WTC11 (cell line): ENCODE data around the gene ZNF382. TPM values are rescaled to one million over a fixed set of nuclear protein-coding genes. Genes with fewer than 3 reads are reported as not detected.

ENCODE experiments used
- ATAC-seq: fragments of 200-7000 bp; cut with Tn5 transposase; 2 replicates; pipeline ENCODE4 v1.10.0; 2021; ENCODE audit warnings: mild to moderate bottlenecking, moderate library complexity
- CTCF ChIA-PET: fragments of 300-600 bp; sonication (Branson Sonifier 250); formaldehyde crosslinking; loops from one replicate; lab custom pipeline; 2021; ENCODE audit warnings: antibody characterized with exemption; lab: Charles Lee
- POLR2A ChIA-PET: fragments of 350-600 bp; sonication (Branson Sonifier 250); formaldehyde crosslinking; loops from one replicate; lab custom pipeline; 2021; ENCODE audit warnings: antibody characterized with exemption; lab: Charles Lee
- DNase-seq: peaks from one replicate; pipeline ENCODE4 v3.0.0; 2021; ENCODE audit warnings: low spot score
- H3K27ac Mint-ChIP-seq: 2 replicates; pipeline ENCODE4 v1.8.0; 2021; ENCODE audit warnings: mixed read lengths
- H3K27me3 Mint-ChIP-seq: 2 replicates; pipeline ENCODE4 v1.8.0; 2021; ENCODE audit warnings: low read depth, mild to moderate bottlenecking, moderate library complexity, mixed read lengths
- H3K36me3 Mint-ChIP-seq: 2 replicates; pipeline ENCODE4 v1.8.0; 2021; ENCODE audit warnings: mixed read lengths
- H3K4me1 Mint-ChIP-seq: 2 replicates; pipeline ENCODE4 v1.8.0; 2022; ENCODE audit warnings: mixed read lengths
- H3K4me3 Mint-ChIP-seq: 2 replicates; pipeline ENCODE4 v1.8.0; 2021; ENCODE audit warnings: mild to moderate bottlenecking, moderate library complexity, mixed read lengths
- H3K9me3 Mint-ChIP-seq: 2 replicates; pipeline ENCODE4 v1.8.0; 2021; ENCODE audit warnings: mixed read lengths
- ARID4B ChIP-seq: sonication (generic); formaldehyde crosslinking; IDR thresholded peaks from 2 replicates; pipeline ENCODE4 v1.8.0; 2023; ENCODE audit warnings: missing genetic modification reagents, mild to moderate bottlenecking, borderline replicate concordance
- ATF1 ChIP-seq: sonication (generic); formaldehyde crosslinking; IDR thresholded peaks from 2 replicates; pipeline ENCODE4 v1.8.1; 2023; ENCODE audit warnings: mild to moderate bottlenecking, moderate library complexity, missing genetic modification reagents
- CBFB ChIP-seq: sonication (generic); formaldehyde crosslinking; IDR thresholded peaks from 2 replicates; pipeline ENCODE4 v1.8.1; 2022; ENCODE audit warnings: mild to moderate bottlenecking, low read depth, missing genetic modification reagents
- E2F4 ChIP-seq: sonication (generic); formaldehyde crosslinking; IDR thresholded peaks from 2 replicates; pipeline ENCODE4 v1.8.1; 2022; ENCODE audit warnings: low read depth, mild to moderate bottlenecking, moderate library complexity, missing genetic modification reagents, borderline replicate concordance
- EMX1 ChIP-seq: fragments of 250-450 bp; sonication (Bioruptor Pico); IDR thresholded peaks from 2 replicates; pipeline ENCODE4 v1.8.0; 2021; ENCODE audit warnings: mild to moderate bottlenecking
- GRHL2 ChIP-seq: fragments of 250-450 bp; sonication (Bioruptor Pico); IDR thresholded peaks from 2 replicates; pipeline ENCODE4 v1.8.0; 2022; ENCODE audit warnings: mild to moderate bottlenecking, moderate library complexity; ENCODE audit not compliant: insufficient replicate concordance, severe bottlenecking
- JAZF1 ChIP-seq: fragments of 250-450 bp; sonication (Bioruptor Pico); IDR thresholded peaks from 2 replicates; pipeline ENCODE4 v1.9.0; 2021; ENCODE audit warnings: moderate library complexity, mild to moderate bottlenecking, inconsistent platforms
- KAT7 ChIP-seq: sonication (generic); formaldehyde crosslinking; IDR thresholded peaks from 2 replicates; pipeline ENCODE4 v1.8.1; 2023; ENCODE audit warnings: missing genetic modification reagents, mild to moderate bottlenecking, borderline replicate concordance
- MAX ChIP-seq: sonication (generic); formaldehyde crosslinking; IDR thresholded peaks from 2 replicates; pipeline ENCODE4 v1.8.0; 2022; ENCODE audit warnings: mild to moderate bottlenecking, missing genetic modification reagents
- MLX ChIP-seq: sonication (generic); formaldehyde crosslinking; IDR thresholded peaks from 2 replicates; pipeline ENCODE4 v1.8.1; 2023; ENCODE audit warnings: mild to moderate bottlenecking, missing genetic modification reagents, moderate library complexity
- RORB ChIP-seq: fragments of 250-450 bp; sonication (Bioruptor Pico); IDR thresholded peaks from 2 replicates; pipeline ENCODE4 v1.9.0; 2021; ENCODE audit warnings: mild to moderate bottlenecking
- ZMAT4 ChIP-seq: fragments of 250-450 bp; sonication (Bioruptor Pico); IDR thresholded peaks from 2 replicates; pipeline ENCODE4 v1.9.0; 2021; ENCODE audit warnings: mild to moderate bottlenecking
- ZNF121 ChIP-seq: sonication (generic); formaldehyde crosslinking; IDR thresholded peaks from 2 replicates; pipeline ENCODE4 v1.8.0; 2023; ENCODE audit warnings: missing genetic modification reagents
- ZNF263 ChIP-seq: sonication (generic); formaldehyde crosslinking; IDR thresholded peaks from 2 replicates; pipeline ENCODE4 v1.8.1; 2022; ENCODE audit warnings: low read depth, mild to moderate bottlenecking, moderate library complexity, missing genetic modification reagents
- ZNF423 ChIP-seq: fragments of 250-450 bp; sonication (Bioruptor Pico); IDR thresholded peaks from 2 replicates; pipeline ENCODE4 v2.1.2; 2022; ENCODE audit warnings: mild to moderate bottlenecking, moderate library complexity
- total RNA-seq: library from RNA; stranded (reverse); gene quantifications from 3 replicates; pipeline ENCODE4 v1.2.3, GENCODE V29; 2021
- TF ChIP-seq, protein P1 (sequence below): fragments of 250-450 bp; sonication (Bioruptor Pico); IDR thresholded peaks from 2 replicates; pipeline ENCODE4 v1.8.0; 2021; ENCODE audit warnings: mild to moderate bottlenecking
- TF ChIP-seq, protein P2 (sequence below): sonication (generic); formaldehyde crosslinking; IDR thresholded peaks from 2 replicates; pipeline ENCODE4 v1.8.1; 2023; ENCODE audit warnings: mild to moderate bottlenecking, missing genetic modification reagents
- TF ChIP-seq, protein P3 (sequence below): sonication (generic); formaldehyde crosslinking; IDR thresholded peaks from 2 replicates; pipeline ENCODE4 v1.8.1; 2023; ENCODE audit warnings: mild to moderate bottlenecking, missing genetic modification reagents
- TF ChIP-seq, protein P4 (sequence below): fragments of 250-450 bp; sonication (Bioruptor Pico); IDR thresholded peaks from 2 replicates; pipeline ENCODE4 v2.1.2; 2022; ENCODE audit warnings: mild to moderate bottlenecking, moderate library complexity

The ZNF382 gene
- total RNA-seq, 1 experiment from 2014 or later = 8.2 TPM

GRCh38 chr19:36674201-36674600, 69.1 kb downstream of the ZNF382 start:
- CTCF ChIA-PET = no interaction called here
- H3K27me3 Mint-ChIP-seq = no peaks in the 10 kb centered on the region

DNA sequence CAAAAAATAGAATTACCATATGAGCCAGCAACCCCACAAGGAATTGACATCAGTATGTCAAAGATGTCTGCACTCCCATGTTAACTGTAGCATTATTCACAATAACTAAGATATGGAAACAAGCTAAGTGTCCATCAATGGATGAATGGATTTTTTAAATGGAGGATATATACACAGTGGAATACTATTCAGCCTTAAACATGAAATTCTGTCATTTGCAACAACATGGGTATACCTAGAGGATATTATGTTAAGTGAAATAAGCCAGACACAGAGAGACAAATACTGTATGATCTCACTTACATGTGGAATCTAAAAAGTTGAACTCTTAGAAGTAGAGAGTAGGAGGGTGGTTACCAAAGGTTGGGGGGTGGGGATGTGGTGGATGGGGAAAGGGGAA, 74.3 kb downstream of the ZNF382 start:
- Mint-ChIP-seq H3K9me3 (peaks cover 6% of the 10 kb centered on the region; the same call in 1 of the 2 replicates), H3K27ac (no peak overlapping the region), H3K4me3 (no peak overlapping the region), H3K4me1 (no peaks in the 10 kb centered on the region), H3K36me3 (peaks cover 20% of the 10 kb centered on the region), H3K27me3 (no peaks in the 10 kb centered on the region)
- DNase-seq (no peak), ATAC-seq (no peak)
- ChIA-PET POLR2A (no interaction called here), CTCF (no interaction called here)
- no peak for TF ChIP-seq CBFB (CRISPR knock-in tag)
- TF ChIP-seq GRHL2 (CRISPR knock-in tag) = no peak
- no peak for TF ChIP-seq ZNF121 (CRISPR knock-in tag)
- no peak for TF ChIP-seq ATF1 (CRISPR knock-in tag)
- TF ChIP-seq, protein P1, sequence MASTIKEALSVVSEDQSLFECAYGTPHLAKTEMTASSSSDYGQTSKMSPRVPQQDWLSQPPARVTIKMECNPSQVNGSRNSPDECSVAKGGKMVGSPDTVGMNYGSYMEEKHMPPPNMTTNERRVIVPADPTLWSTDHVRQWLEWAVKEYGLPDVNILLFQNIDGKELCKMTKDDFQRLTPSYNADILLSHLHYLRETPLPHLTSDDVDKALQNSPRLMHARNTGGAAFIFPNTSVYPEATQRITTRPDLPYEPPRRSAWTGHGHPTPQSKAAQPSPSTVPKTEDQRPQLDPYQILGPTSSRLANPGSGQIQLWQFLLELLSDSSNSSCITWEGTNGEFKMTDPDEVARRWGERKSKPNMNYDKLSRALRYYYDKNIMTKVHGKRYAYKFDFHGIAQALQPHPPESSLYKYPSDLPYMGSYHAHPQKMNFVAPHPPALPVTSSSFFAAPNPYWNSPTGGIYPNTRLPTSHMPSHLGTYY (CRISPR knock-in tag) = no peak
- TF ChIP-seq ARID4B (CRISPR knock-in tag) = no peak
- no peak for TF ChIP-seq RORB (CRISPR knock-in tag)
- no peak for TF ChIP-seq EMX1 (CRISPR knock-in tag)
- no peak for TF ChIP-seq ZNF263 (CRISPR knock-in tag)
- TF ChIP-seq, protein P2, sequence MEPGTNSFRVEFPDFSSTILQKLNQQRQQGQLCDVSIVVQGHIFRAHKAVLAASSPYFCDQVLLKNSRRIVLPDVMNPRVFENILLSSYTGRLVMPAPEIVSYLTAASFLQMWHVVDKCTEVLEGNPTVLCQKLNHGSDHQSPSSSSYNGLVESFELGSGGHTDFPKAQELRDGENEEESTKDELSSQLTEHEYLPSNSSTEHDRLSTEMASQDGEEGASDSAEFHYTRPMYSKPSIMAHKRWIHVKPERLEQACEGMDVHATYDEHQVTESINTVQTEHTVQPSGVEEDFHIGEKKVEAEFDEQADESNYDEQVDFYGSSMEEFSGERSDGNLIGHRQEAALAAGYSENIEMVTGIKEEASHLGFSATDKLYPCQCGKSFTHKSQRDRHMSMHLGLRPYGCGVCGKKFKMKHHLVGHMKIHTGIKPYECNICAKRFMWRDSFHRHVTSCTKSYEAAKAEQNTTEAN = no peak
- no peak for TF ChIP-seq E2F4 (CRISPR knock-in tag)
- TF ChIP-seq JAZF1 (CRISPR knock-in tag) = no peak
- TF ChIP-seq, protein P3, sequence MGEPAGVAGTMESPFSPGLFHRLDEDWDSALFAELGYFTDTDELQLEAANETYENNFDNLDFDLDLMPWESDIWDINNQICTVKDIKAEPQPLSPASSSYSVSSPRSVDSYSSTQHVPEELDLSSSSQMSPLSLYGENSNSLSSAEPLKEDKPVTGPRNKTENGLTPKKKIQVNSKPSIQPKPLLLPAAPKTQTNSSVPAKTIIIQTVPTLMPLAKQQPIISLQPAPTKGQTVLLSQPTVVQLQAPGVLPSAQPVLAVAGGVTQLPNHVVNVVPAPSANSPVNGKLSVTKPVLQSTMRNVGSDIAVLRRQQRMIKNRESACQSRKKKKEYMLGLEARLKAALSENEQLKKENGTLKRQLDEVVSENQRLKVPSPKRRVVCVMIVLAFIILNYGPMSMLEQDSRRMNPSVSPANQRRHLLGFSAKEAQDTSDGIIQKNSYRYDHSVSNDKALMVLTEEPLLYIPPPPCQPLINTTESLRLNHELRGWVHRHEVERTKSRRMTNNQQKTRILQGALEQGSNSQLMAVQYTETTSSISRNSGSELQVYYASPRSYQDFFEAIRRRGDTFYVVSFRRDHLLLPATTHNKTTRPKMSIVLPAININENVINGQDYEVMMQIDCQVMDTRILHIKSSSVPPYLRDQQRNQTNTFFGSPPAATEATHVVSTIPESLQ = no peak
- TF ChIP-seq, protein P4, sequence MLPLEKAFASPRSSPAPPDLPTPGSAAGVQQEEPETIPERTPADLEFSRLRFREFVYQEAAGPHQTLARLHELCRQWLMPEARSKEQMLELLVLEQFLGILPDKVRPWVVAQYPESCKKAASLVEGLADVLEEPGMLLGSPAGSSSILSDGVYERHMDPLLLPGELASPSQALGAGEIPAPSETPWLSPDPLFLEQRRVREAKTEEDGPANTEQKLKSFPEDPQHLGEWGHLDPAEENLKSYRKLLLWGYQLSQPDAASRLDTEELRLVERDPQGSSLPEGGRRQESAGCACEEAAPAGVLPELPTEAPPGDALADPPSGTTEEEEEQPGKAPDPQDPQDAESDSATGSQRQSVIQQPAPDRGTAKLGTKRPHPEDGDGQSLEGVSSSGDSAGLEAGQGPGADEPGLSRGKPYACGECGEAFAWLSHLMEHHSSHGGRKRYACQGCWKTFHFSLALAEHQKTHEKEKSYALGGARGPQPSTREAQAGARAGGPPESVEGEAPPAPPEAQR (CRISPR knock-in tag) = no peak
- no peak for TF ChIP-seq ZMAT4 (CRISPR knock-in tag)

More at GRCh38 chr19:36674201-36674600, 69.1 kb downstream of the ZNF382 start:
- ATAC-seq (no peak), DNase-seq (no peak)
- Mint-ChIP-seq H3K36me3 (peaks cover 15% of the 10 kb centered on the region), H3K4me3 (no peak overlapping the region), H3K9me3 (peaks cover 6% of the 10 kb centered on the region; the same call in 1 of the 2 replicates), H3K4me1 (no peaks in the 10 kb centered on the region), H3K27ac (no peak overlapping the region)
- no peak for TF ChIP-seq MLX (CRISPR knock-in tag)
- no peak for TF ChIP-seq RORB (CRISPR knock-in tag)
- TF ChIP-seq KAT7 = no peak
- no peak for TF ChIP-seq EMX1 (CRISPR knock-in tag)
- TF ChIP-seq ZNF423 = no peak
- TF ChIP-seq MAX (CRISPR knock-in tag) = no peak
- no peak for TF ChIP-seq ZNF121 (CRISPR knock-in tag)
- TF ChIP-seq, protein P1 (CRISPR knock-in tag) = no peak
- POLR2A ChIA-PET = no interaction called here
